ENCODE data around the gene HHEX. TPM values are rescaled to one million over a fixed set of nuclear protein-coding genes. Genes with fewer than 3 reads are reported as not detected.
A peak's percentile ranks its signal among the peaks of the same experiment; 100 is the strongest.

Gene HHEX
- total and polyA plus RNA-seq, 10 of the 15 experiments (the other 5 are each of a cell fraction or from before 2014, with no cell fraction given): 3.9 to 32.8 (median 16.4) TPM

DNA sequence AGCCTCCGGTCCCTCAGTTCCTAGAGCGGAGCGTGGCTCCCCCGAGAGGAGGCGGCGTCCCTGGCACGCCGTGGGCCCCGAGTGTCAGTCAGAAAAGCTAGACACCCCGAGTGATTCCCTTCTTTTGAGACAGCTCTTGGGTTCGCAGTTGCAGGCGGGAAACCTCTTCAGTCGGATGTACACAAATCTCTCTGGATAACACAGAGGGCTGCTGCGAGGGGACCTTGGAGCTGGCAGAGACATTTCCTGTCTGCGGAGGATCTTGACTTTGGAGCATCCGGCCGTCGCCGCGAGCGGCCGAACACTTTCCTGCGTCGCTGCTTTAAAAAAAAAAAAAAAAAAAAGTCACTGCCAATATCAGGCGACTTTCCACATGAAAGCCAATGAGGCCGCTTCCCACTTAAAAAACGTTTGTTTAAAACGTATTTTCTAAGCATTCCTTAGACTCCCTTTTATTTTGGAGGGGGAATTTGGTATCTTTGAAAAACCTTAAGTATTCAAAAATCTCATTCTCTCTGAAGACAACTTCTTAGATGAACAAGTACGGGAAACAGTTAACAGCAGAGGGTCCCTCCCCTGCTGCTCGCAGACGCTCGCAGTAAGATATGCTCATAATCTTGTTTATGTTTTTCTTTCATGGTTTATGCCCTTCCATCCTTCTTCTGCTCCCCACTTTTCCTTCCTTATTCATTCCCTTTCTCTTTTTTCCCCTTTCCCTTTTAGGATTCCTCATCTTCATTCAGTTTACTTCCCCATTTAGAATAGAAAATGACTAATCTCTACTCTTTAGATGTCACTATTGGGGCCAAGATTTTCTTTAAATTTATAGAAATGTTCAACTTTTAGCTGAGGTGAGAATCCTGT, 10.0 kb downstream of the HHEX start (continued):
- TF ChIP-seq NR2C2 (IDR thresholded peaks at IDR 0.05; ENCODE audit: borderline replicate concordance, control insufficient read depth, insufficient read length, low read depth) (no peak), KLF5 (IDR thresholded peaks at IDR 0.05; ENCODE audit: partially characterized antibody) (no peak), CREM (IDR thresholded peaks at IDR 0.05; ENCODE audit: low read depth) (0 out of 2 replicates have a peak, but pooled peaks have one; percentile 6), IKZF1 (conservative IDR thresholded peaks at IDR 0.05) (no peak), CBFB (IDR thresholded peaks at IDR 0.05; ENCODE audit: low read depth) (no peak), RB1 (IDR thresholded peaks at IDR 0.05; ENCODE audit: borderline replicate concordance) (no peak), POLR2AphosphoS2 (IDR thresholded peaks at IDR 0.05; ENCODE audit: low read depth, low read length) (no peak), GATAD2B (conservative IDR thresholded peaks at IDR 0.05; ENCODE audit: low read depth) (no peak), ZNF217 (IDR thresholded peaks at IDR 0.05) (no peak), KAT2A (conservative IDR thresholded peaks at IDR 0.05; ENCODE audit: control insufficient read depth, low read depth, low read length) (no peak), SUPT20H (IDR thresholded peaks at IDR 0.05; ENCODE audit: borderline replicate concordance, control insufficient read depth, low read depth, low read length) (no peak), BRCA1 (IDR thresholded peaks at IDR 0.05; ENCODE audit: low read depth, low read length) (no peak), TBL1XR1 (IDR thresholded peaks at IDR 0.05; ENCODE audit: low read depth, low read length) (no peak), EED (IDR thresholded peaks at IDR 0.05; ENCODE audit: low read depth) (peak; percentile 40; the same call in 1 of the 2 replicates), SMC3 (IDR thresholded peaks at IDR 0.05; ENCODE audit: borderline replicate concordance, low read length) (no peak), PML (IDR thresholded peaks at IDR 0.05; ENCODE audit: low read length) (no peak), MYB (IDR thresholded peaks at IDR 0.05; ENCODE audit: borderline replicate concordance, low read depth, low read length) (no peak), CHD4 (IDR thresholded peaks at IDR 0.05) (no peak)
- TF ChIP-seq, protein P1, sequence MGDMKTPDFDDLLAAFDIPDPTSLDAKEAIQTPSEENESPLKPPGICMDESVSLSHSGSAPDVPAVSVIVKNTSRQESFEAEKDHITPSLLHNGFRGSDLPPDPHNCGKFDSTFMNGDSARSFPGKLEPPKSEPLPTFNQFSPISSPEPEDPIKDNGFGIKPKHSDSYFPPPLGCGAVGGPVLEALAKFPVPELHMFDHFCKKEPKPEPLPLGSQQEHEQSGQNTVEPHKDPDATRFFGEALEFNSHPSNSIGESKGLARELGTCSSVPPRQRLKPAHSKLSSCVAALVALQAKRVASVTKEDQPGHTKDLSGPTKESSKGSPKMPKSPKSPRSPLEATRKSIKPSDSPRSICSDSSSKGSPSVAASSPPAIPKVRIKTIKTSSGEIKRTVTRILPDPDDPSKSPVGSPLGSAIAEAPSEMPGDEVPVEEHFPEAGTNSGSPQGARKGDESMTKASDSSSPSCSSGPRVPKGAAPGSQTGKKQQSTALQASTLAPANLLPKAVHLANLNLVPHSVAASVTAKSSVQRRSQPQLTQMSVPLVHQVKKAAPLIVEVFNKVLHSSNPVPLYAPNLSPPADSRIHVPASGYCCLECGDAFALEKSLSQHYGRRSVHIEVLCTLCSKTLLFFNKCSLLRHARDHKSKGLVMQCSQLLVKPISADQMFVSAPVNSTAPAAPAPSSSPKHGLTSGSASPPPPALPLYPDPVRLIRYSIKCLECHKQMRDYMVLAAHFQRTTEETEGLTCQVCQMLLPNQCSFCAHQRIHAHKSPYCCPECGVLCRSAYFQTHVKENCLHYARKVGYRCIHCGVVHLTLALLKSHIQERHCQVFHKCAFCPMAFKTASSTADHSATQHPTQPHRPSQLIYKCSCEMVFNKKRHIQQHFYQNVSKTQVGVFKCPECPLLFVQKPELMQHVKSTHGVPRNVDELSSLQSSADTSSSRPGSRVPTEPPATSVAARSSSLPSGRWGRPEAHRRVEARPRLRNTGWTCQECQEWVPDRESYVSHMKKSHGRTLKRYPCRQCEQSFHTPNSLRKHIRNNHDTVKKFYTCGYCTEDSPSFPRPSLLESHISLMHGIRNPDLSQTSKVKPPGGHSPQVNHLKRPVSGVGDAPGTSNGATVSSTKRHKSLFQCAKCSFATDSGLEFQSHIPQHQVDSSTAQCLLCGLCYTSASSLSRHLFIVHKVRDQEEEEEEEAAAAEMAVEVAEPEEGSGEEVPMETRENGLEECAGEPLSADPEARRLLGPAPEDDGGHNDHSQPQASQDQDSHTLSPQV (IDR thresholded peaks at IDR 0.05): no peak
- TF ChIP-seq, protein P2, sequence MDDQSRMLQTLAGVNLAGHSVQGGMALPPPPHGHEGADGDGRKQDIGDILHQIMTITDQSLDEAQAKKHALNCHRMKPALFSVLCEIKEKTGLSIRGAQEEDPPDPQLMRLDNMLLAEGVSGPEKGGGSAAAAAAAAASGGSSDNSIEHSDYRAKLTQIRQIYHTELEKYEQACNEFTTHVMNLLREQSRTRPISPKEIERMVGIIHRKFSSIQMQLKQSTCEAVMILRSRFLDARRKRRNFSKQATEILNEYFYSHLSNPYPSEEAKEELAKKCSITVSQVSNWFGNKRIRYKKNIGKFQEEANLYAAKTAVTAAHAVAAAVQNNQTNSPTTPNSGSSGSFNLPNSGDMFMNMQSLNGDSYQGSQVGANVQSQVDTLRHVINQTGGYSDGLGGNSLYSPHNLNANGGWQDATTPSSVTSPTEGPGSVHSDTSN (IDR thresholded peaks at IDR 0.05; ENCODE audit: insufficient replicate concordance, low read depth, low read length): no peak
- TF ChIP-seq, protein P3, sequence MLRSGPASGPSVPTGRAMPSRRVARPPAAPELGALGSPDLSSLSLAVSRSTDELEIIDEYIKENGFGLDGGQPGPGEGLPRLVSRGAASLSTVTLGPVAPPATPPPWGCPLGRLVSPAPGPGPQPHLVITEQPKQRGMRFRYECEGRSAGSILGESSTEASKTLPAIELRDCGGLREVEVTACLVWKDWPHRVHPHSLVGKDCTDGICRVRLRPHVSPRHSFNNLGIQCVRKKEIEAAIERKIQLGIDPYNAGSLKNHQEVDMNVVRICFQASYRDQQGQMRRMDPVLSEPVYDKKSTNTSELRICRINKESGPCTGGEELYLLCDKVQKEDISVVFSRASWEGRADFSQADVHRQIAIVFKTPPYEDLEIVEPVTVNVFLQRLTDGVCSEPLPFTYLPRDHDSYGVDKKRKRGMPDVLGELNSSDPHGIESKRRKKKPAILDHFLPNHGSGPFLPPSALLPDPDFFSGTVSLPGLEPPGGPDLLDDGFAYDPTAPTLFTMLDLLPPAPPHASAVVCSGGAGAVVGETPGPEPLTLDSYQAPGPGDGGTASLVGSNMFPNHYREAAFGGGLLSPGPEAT (IDR thresholded peaks at IDR 0.05; ENCODE audit: low read depth): no peak
- TF ChIP-seq, protein P4, sequence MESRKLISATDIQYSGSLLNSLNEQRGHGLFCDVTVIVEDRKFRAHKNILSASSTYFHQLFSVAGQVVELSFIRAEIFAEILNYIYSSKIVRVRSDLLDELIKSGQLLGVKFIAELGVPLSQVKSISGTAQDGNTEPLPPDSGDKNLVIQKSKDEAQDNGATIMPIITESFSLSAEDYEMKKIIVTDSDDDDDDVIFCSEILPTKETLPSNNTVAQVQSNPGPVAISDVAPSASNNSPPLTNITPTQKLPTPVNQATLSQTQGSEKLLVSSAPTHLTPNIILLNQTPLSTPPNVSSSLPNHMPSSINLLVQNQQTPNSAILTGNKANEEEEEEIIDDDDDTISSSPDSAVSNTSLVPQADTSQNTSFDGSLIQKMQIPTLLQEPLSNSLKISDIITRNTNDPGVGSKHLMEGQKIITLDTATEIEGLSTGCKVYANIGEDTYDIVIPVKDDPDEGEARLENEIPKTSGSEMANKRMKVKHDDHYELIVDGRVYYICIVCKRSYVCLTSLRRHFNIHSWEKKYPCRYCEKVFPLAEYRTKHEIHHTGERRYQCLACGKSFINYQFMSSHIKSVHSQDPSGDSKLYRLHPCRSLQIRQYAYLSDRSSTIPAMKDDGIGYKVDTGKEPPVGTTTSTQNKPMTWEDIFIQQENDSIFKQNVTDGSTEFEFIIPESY (IDR thresholded peaks at IDR 0.05): no peak
